ENCODE results near the gene BCL10.

The BCL10 gene

GRCh38 chr1:85297855-85298629 is 21.6 kb upstream of the BCL10 start:
- DNase-seq: peak; percentile 92

- DNase-seq: no peak
These were observed 21.1 kb upstream of the BCL10 start for GRCh38 chr1:85297538-85297854.

- no peak for DNase-seq
These were observed 20.5 kb upstream of the BCL10 start for GRCh38 chr1:85296980-85297379.

GRCh38 chr1:85295654-85296053 is 19.2 kb upstream of the BCL10 start:
- DNase-seq: no peak

GRCh38 chr1:85295006-85295431 is 18.6 kb upstream of the BCL10 start:
- DNase-seq: peak; percentile 10

GRCh38 chr1:85290826-85291225 is 14.4 kb upstream of the BCL10 start:
- DNase-seq: no peak

GRCh38 chr1:85289848-85290335 is 13.5 kb upstream of the BCL10 start:
- peak; percentile 3 for DNase-seq

GRCh38 chr1:85289207-85289847 is 12.9 kb upstream of the BCL10 start:
- peak; percentile 51 for DNase-seq

GRCh38 chr1:85284202-85284601 is 7.8 kb upstream of the BCL10 start:
- DNase-seq: no peak

- DNase-seq: no peak
These were observed 7.2 kb upstream of the BCL10 start for GRCh38 chr1:85283475-85284199.

GRCh38 chr1:85282424-85282823 is 6.0 kb upstream of the BCL10 start:
- no peak for DNase-seq

- no peak for DNase-seq
These were observed 4.2 kb upstream of the BCL10 start for GRCh38 chr1:85280636-85281035.

GRCh38 chr1:85279458-85280080 is 3.1 kb upstream of the BCL10 start:
- DNase-seq: peak; percentile 5

- DNase-seq: peak; percentile 88
These were observed 2.5 kb upstream of the BCL10 start for GRCh38 chr1:85278853-85279314.

GRCh38 chr1:85277802-85278201 is 1.4 kb upstream of the BCL10 start:
- no peak for DNase-seq

- no peak for DNase-seq
These were observed 677 bp upstream of the BCL10 start for GRCh38 chr1:85276978-85277639.

- peak; percentile 3 for DNase-seq
These were observed 674 bp downstream of the BCL10 start for GRCh38 chr1:85275701-85276214.

GRCh38 chr1:85274969-85275453 is 1.4 kb downstream of the BCL10 start:
- peak; percentile 27 for DNase-seq

- no peak for DNase-seq
These were observed 3.0 kb downstream of the BCL10 start for GRCh38 chr1:85273397-85273796.

GRCh38 chr1:85268801-85269585 is 7.4 kb downstream of the BCL10 start:
- no peak for DNase-seq

GRCh38 chr1:85267313-85267712 is 9.1 kb downstream of the BCL10 start:
- no peak for DNase-seq
